Measurements from ENCODE around the gene PNPO. TPM values are rescaled to one million over a fixed set of nuclear protein-coding genes. Genes with fewer than 3 reads are reported as not detected.

PNPO gene
- total and polyA plus RNA-seq, 2 of the 13 experiments (the other 11 are each of a cell fraction or from before 2014, with no cell fraction given) = 47.9 to 63.3 TPM

GRCh38 chr17:47964856-47965255 lies 23.5 kb downstream of the PNPO start:
- ATAC-seq = no peak
- no peak for DNase-seq (ENCODE audit: low spot score)
- POLR2A ChIA-PET = interaction anchor here (1.1 to 9.9 kb wide), 2 partner anchors 10 to 69 kb away, joined by 4 to 267 read pairs; partner anchors contain the start of gene PRR15L
- no TSS peak for BruUV-seq (replicated peaks)
- no peak overlapping the region for H3K27ac ChIP-seq (ENCODE audit: extremely low read length, insufficient read depth, low read length)
- H4K20me1 ChIP-seq (ENCODE audit: insufficient read depth, low read length) = no peaks in the 10 kb centered on the region
- no peaks in the 10 kb centered on the region for H3K27me3 ChIP-seq (ENCODE audit: control insufficient read depth in 1 of 2, insufficient read depth in 2 of 2, low read length in 2 of 2)
- intact Hi-C loops (cut with micrococcal nuclease; ENCODE audit: unreplicated experiment) (no loop called here), in situ Hi-C loops (cut with HindIII; ENCODE audit: extremely low pct_ligation_motif_present, low pct_unique_long_range_greater_than_20kb) (no loop called here)
- 59% methylated on average over 5 of the region's 5 CpGs for WGBS (ENCODE audit: low lambda C conversion rate)
- H3K4me1 ChIP-seq (ENCODE audit: insufficient read depth, low read length) = peaks cover 48% of the 10 kb centered on the region
- H3K4me3 ChIP-seq (replicated peaks in 1 of 3; ENCODE audit: insufficient read depth in 1 of 3, low read depth in 2 of 3, low read length in 3 of 3) = no peak overlapping the region
- H3K36me3 ChIP-seq (replicated peaks in 1 of 2; ENCODE audit: control insufficient read depth in 1 of 2, insufficient read depth in 2 of 2, low read length in 2 of 2) = no peaks in the 10 kb centered on the region
- H3K79me2 ChIP-seq (ENCODE audit: insufficient read depth, low read length) = no peaks in the 10 kb centered on the region
- H2AFZ ChIP-seq (ENCODE audit: low read length) = no peak overlapping the region
- CTCF ChIA-PET (ENCODE audit: low intra/inter-chr PET ratio, low total read pairs) = no interaction called here
- H3K9me3 ChIP-seq (ENCODE audit: low read length) = no peaks in the 10 kb centered on the region
- no peak for FAIRE-seq
- H3K4me2 ChIP-seq (ENCODE audit: low read depth, low read length) = no peak overlapping the region
- no peak overlapping the region for H3K9ac ChIP-seq (ENCODE audit: insufficient read depth, low read depth, low read length)
- TF ChIP-seq NFATC3 (CRISPR knock-in tag; IDR thresholded peaks at IDR 0.05) (no peak), EHMT2 (IDR thresholded peaks at IDR 0.05; ENCODE audit: borderline replicate concordance, low read depth, low read length) (no peak), XRCC5 (optimal IDR thresholded peaks at IDR 0.05; ENCODE audit: low read length) (no peak), ZBTB46 (CRISPR knock-in tag; IDR thresholded peaks at IDR 0.05; ENCODE audit: borderline replicate concordance) (no peak), RBM22 (optimal IDR thresholded peaks at IDR 0.05; ENCODE audit: low read length) (no peak), PTBP1 (IDR thresholded peaks at IDR 0.05; ENCODE audit: low read depth, low read length, poor library complexity, severe bottlenecking) (no peak), POLR2A (IDR thresholded peaks at IDR 0.05; ENCODE audit: insufficient read depth in 1 of 2, low read depth in 2 of 2, low read length in 2 of 2) (no peak), IRF9 (CRISPR knock-in tag; IDR thresholded peaks at IDR 0.05; ENCODE audit: borderline replicate concordance) (no peak), ZNF282 (IDR thresholded peaks at IDR 0.05; ENCODE audit: partially characterized antibody) (no peak), NFIC (IDR thresholded peaks at IDR 0.05; ENCODE audit: low read length) (no peak), ZNF17 (CRISPR knock-in tag; IDR thresholded peaks at IDR 0.05) (no peak), ATF7 (IDR thresholded peaks at IDR 0.05) (0 out of 2 replicates have a peak, but pooled peaks have one; percentile 14), ATF7 (CRISPR knock-in tag; IDR thresholded peaks at IDR 0.05) (no peak), NCOA2 (CRISPR knock-in tag; IDR thresholded peaks at IDR 0.05) (no peak), ZBTB8A (CRISPR knock-in tag; IDR thresholded peaks at IDR 0.05; ENCODE audit: borderline replicate concordance, low read depth) (no peak), ZNF749 (CRISPR knock-in tag; IDR thresholded peaks at IDR 0.05; ENCODE audit: borderline replicate concordance) (no peak), ZNF292 (CRISPR knock-in tag; IDR thresholded peaks at IDR 0.05; ENCODE audit: borderline replicate concordance, low read depth) (no peak), CREB1 (IDR thresholded peaks at IDR 0.05) (peak; percentile 78), CREB1 (CRISPR knock-in tag; IDR thresholded peaks at IDR 0.05) (no peak), FOXO4 (CRISPR knock-in tag; conservative IDR thresholded peaks at IDR 0.05) (0 out of 2 replicates have a peak, but pooled peaks have one; percentile 32), POLR2G (IDR thresholded peaks at IDR 0.05; ENCODE audit: low read depth, low read length) (no peak), ZNF253 (CRISPR knock-in tag; IDR thresholded peaks at IDR 0.05; ENCODE audit: borderline replicate concordance) (no peak), GFI1 (CRISPR knock-in tag; IDR thresholded peaks at IDR 0.05; ENCODE audit: borderline replicate concordance) (0 out of 2 replicates have a peak, but pooled peaks have one; percentile 21)
